Measurements from ENCODE around the gene ADNP. TPM values are rescaled to one million over a fixed set of nuclear protein-coding genes. Genes with fewer than 3 reads are reported as not detected.

The ADNP gene
- total RNA-seq, 4 donors from 2014 or later, result 48.2 to 54.9 (median 52.7) TPM

DNA sequence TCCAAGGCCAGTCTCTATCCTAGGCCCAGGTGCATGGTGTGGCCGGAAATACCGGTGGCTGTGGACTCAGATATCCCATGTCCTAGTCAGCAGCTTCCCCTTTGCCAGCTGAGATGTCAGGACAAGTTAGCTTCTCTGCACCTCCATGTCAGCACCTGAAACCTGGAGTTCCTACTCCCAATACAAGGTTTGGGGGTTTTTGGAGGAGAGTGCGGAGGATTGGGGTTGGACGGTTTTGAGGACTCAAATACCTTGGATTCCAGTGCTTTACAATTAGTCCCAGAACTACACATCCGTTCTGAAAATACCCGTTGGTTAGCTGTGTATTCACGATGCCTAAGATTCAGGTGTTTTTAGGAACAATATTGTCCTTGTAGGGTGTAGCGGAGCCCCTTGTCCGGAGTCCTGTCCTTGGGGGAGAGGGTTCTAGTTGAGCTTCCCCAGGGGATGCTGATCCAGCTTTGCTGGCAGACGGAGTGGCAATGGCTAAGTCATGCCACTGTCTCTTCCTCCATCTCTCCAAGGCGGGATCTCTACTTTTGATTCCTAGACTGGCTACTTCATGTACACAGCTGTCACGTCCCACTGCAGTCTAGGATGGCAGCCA lies 45.0 kb downstream of the ADNP start:
- TF ChIP-seq, protein P1, sequence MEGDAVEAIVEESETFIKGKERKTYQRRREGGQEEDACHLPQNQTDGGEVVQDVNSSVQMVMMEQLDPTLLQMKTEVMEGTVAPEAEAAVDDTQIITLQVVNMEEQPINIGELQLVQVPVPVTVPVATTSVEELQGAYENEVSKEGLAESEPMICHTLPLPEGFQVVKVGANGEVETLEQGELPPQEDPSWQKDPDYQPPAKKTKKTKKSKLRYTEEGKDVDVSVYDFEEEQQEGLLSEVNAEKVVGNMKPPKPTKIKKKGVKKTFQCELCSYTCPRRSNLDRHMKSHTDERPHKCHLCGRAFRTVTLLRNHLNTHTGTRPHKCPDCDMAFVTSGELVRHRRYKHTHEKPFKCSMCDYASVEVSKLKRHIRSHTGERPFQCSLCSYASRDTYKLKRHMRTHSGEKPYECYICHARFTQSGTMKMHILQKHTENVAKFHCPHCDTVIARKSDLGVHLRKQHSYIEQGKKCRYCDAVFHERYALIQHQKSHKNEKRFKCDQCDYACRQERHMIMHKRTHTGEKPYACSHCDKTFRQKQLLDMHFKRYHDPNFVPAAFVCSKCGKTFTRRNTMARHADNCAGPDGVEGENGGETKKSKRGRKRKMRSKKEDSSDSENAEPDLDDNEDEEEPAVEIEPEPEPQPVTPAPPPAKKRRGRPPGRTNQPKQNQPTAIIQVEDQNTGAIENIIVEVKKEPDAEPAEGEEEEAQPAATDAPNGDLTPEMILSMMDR (IDR thresholded peaks at IDR 0.05; ENCODE audit: low read depth), result no peak

DNA sequence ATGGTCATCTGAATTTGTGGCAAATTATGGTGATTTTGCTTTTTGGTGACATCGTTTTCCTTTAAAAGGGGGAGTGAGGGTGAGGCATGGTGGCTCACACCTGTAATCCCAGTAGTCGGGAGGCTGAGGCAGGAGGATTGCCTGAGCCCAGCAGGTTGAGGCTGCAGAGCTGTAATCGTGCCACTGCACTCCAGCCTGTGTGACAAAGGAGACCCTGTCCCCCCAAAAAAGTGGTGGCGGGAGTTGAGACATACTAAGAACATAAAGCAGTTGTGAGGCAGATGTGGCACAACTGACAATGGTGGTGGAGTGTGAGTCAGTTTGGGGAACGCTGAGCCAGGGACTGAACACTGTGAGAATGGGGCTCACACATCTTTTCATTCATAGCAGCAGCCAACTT lies 45.5 kb downstream of the ADNP start:
- TF ChIP-seq, protein P1 (IDR thresholded peaks at IDR 0.05; ENCODE audit: low read depth), result no peak

DNA sequence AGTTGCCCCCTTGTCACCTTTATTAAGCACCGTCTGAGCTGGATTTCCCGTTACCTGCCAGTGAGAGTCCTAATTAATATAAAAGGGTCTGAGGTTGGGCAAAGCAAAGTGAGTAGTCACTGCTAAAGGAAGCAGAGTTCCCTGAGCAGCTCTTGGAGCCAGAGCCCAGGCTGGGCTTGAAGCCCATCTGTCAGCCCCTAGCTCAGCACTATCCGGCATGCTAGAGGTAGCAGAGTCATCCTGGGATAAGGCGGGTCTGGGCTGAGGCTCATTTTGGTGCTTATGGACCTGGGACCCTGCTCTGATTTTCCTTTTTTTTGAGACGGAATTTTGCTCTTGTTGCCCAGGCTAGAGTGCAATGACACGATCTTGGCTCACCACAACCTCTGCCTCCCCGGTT lies 46.2 kb downstream of the ADNP start:
- TF ChIP-seq, protein P1 (IDR thresholded peaks at IDR 0.05; ENCODE audit: low read depth), result no peak

DNA sequence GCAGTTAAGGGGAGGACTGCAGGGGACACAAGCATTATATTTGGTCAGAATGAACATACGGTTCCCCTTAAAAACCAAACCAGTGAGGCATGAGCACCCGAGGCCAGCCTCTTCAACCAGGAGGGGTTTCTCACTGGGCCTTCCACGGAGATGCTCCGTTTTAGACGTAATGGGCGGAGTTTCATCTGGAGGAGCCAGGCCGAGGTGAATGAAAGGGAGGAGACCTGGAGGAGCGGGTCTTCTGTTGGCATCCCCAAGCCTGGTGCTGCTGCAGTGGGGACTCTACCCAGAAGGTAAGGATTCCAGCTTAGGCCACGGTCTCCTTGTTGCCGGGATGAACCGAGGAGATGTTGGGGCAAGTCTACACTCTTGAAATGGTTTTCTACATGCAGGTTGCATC lies 47.4 kb downstream of the ADNP start:
- TF ChIP-seq, protein P1 (IDR thresholded peaks at IDR 0.05; ENCODE audit: low read depth), result no peak

DNA sequence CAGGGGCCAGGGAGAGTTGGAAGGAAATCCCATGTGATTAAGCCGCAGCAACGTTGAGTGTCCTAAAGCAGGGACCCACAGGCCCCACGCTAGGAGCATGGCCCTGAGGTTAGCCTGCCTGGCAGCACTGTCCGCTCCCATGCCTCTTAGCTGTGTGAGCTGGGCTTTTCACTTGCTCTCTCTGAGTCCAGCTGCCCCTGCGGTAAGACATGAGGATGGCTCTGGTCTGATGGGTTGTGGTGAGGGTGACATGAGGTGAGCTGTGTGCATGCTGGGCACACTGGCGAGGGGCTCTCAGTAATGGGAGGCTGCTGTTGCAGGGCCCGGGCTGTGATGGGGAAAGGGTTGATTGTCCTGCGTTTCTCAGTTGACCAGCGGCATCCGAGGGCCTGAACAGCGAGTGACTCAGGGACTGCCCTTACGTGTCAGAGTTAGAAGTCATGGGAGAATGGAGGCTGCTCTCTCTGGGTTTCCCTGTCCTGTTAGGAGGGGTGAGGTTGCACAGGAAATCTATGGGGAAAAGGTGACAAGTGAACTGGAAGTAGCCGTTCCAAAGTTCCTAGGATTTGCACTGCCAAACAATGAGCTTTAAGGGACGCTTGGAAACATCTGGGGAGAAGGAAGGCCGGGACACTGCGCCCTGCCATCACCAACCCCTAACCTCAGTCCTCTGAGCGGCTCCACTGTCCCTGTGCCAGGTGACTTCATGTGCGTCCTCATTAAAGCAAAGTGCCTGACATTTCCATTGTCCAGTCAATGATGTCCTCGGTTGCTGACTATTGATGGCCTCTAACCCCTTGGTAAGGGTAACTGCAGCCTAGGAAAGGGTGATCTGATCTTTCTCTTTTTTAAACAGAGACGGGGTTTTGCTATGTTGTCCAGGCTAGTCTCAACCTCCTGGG lies 51.3 kb downstream of the ADNP start:
- TF ChIP-seq, protein P1 (IDR thresholded peaks at IDR 0.05; ENCODE audit: low read depth), result no peak

DNA sequence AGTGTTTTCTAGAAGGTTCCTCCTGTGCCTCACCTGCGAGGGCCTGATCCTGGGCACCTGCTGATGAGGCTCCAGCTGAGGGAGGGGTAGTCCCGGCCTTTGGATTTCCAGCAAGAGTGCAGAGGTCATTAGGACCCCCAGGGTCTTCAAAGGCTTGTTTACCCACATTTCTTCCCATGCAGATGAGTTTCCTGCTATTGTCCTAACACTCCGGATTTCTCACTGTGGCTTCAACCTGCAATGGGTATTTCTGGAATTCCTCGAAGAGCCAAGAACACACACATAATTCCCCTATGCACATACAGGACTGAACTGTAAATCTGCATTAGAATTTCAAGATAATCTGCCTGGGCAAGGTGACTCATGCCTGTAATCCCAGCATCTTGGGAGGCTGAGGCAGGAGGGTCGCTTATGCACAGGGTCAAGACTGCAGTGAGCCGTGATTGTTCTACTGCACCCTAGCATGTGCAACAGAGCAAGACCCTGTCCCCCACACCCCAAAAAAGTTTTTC lies 53.9 kb downstream of the ADNP start:
- TF ChIP-seq, protein P1 (IDR thresholded peaks at IDR 0.05; ENCODE audit: low read depth), result no peak

DNA sequence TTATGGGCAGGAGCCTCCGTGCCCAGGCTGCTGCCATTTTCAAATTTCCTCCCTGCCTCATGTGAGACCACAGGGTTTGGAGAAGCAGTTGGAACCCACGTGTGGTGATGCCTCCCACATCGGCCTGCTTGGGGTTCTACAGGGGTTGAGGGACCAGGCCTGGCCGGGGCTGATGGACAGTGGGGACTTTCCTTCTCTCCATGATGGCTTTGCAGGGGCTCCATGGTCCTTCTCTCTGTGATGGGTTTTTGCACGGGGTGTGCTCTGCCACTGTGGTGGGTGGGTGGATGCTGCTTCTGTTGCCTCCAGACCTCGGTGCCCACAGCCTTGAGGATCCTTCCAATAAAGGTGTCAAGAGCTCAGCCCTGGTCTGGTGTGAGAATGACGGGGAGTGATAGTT lies 54.4 kb downstream of the ADNP start:
- TF ChIP-seq, protein P1 (IDR thresholded peaks at IDR 0.05; ENCODE audit: low read depth), result no peak

All from subcutaneous adipose tissue (tissue), 4 donors.